SH-SY5Y (cell line): ENCODE data around the gene SLC7A8.

Experiments used
- GATA2 ChIP-seq: IDR thresholded peaks from 2 replicates; pipeline ENCODE4 v1.6.1; 2011; ENCODE audit warnings: mild to moderate bottlenecking, low read depth, low read length
- GATA3 ChIP-seq: IDR thresholded peaks from 2 replicates; pipeline ENCODE4 v1.6.1; 2011; ENCODE audit warnings: low read depth, mild to moderate bottlenecking, low read length, moderate library complexity

DNA sequence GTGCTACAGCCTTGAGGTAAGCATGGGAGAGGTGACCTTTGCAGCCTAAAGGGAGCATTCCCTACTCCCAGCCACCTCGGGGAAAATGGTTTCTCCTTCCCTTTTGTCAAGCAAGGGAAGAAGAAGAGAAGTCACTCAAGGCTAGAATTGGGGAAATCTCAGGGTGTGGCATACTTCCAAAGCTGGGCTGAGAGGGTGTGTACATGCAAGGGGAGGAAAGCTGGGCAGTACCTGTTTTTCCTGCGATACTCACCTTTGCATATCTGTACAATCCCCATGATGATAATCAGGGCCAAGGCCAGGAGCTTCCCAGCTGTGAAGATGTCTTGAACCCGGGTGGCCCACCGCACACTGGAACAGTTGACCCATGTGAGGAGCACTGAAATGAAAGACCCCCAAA lies 40.6 kb downstream of the SLC7A8 start:
- TF ChIP-seq GATA3: no peak
- no peak for TF ChIP-seq GATA2
